ENCODE measurements around the gene TNC.
A peak's percentile ranks its signal among the peaks of the same experiment; 100 is the strongest.

Gene TNC

DNA sequence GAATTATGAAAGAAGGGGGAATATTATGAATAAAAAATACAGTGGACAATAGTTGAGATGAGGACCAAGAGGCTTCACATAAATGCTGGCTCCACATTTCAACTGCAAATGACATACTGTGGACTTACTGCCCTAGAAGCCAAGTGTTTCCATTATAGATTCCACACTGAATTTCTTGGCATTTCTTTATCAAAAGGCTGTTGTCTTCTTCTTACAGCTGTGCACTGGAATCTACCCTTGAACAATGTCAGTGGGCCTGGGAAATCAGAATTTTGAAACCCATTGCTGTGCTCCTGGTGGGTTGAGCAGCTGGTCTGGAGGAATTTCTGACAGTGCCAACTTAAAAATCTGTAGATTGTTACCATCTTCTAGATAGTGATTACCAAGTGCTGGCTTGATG is 49.9 kb downstream of the TNC start:
- Histone ChIP-seq H3K56ac (ENCODE audit: low read length) (no peak overlapping the region), H3K4me3 (ENCODE audit: low read length) (no peak overlapping the region), H3K23ac (ENCODE audit: low read length) (no peak overlapping the region), H3K79me2 (ENCODE audit: control insufficient read depth, insufficient read depth, low read length) (no peaks in the 10 kb centered on the region), H3K27ac (ENCODE audit: low read depth, low read length) (no peak overlapping the region), H4K5ac (ENCODE audit: low read length) (no peak overlapping the region), H3K18ac (ENCODE audit: low read length) (no peak overlapping the region), H3K4me2 (ENCODE audit: low read length) (no peak overlapping the region), H3K36me3 (ENCODE audit: control insufficient read depth, insufficient read depth, low read length) (peaks cover 8% of the 10 kb centered on the region), H2BK120ac (ENCODE audit: low read depth, low read length) (no peak overlapping the region), H3K79me1 (ENCODE audit: low read length) (no peaks in the 10 kb centered on the region), H2BK15ac (replicated peaks; ENCODE audit: low read depth) (no peak overlapping the region), H3K9ac (ENCODE audit: low read length) (no peak overlapping the region), H2AK5ac (ENCODE audit: low read length) (no peak overlapping the region), H3K27me3 (ENCODE audit: insufficient read depth, low read length, poor library complexity) (no peaks in the 10 kb centered on the region), H3K4ac (ENCODE audit: low read depth, low read length) (no peak overlapping the region), H3K4me1 (ENCODE audit: control insufficient read depth, low read depth, low read length) (no peaks in the 10 kb centered on the region), H2BK5ac (ENCODE audit: low read length) (no peak overlapping the region), H4K8ac (ENCODE audit: low read depth, low read length) (no peak overlapping the region)
- no peak for DNase-seq

DNA sequence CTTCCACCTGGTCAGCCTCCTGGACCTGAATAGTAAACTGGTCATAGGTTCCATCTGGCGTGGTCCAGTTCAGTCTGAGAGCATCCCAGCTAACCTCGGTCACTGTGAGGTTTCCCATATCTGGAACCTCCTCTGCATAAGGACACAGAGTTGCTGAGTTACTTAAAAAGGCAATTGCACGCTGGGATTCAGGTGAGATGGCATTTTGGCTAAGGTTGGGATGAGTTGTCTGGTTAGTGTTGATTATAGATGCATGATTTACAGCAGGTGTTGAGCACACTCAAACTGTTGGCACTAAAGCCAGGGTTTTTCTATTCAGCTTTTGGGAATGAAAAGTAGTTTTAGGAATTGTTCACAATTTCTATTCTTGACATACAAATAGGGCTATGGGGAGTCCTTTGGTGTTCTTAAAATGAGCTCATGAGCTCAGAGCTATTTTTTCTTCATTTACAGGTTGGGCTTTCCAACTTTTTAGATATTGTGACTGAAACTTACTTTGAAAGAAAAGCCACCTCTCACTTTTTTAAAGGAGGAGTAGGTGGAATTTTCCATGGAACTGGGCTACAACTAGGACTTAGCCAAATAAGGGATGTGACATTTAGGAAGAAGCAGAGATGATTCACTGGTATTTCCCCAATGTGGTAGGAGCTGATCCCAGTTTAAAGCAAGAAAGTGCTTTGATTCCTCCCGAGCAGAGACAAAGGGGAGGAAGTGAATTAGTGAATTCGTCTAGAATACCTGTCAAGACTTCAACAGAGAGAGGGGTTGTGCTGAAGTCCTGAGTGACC is 54.7 kb downstream of the TNC start:
- Histone ChIP-seq H2BK5ac (ENCODE audit: low read length) (no peak overlapping the region), H4K8ac (ENCODE audit: low read depth, low read length) (no peak overlapping the region), H3K4me3 (ENCODE audit: low read length) (no peak overlapping the region), H2BK15ac (replicated peaks; ENCODE audit: low read depth) (no peak overlapping the region), H3K79me1 (ENCODE audit: low read length) (no peaks in the 10 kb centered on the region), H3K4me1 (ENCODE audit: control insufficient read depth, low read depth, low read length) (no peaks in the 10 kb centered on the region), H3K27ac (ENCODE audit: low read depth, low read length) (peak overlapping the region; percentile 42), H3K79me2 (ENCODE audit: control insufficient read depth, insufficient read depth, low read length) (no peaks in the 10 kb centered on the region), H3K56ac (ENCODE audit: low read length) (no peak overlapping the region), H2AK5ac (ENCODE audit: low read length) (no peak overlapping the region), H3K18ac (ENCODE audit: low read length) (no peak overlapping the region), H3K4ac (ENCODE audit: low read depth, low read length) (no peak overlapping the region), H2BK120ac (ENCODE audit: low read depth, low read length) (no peak overlapping the region), H3K23ac (ENCODE audit: low read length) (no peak overlapping the region), H4K5ac (ENCODE audit: low read length) (no peak overlapping the region), H3K27me3 (ENCODE audit: insufficient read depth, low read length, poor library complexity) (no peaks in the 10 kb centered on the region), H3K4me2 (ENCODE audit: low read length) (no peak overlapping the region), H3K36me3 (ENCODE audit: control insufficient read depth, insufficient read depth, low read length) (peaks cover 7% of the 10 kb centered on the region), H3K9ac (ENCODE audit: low read length) (no peak overlapping the region)
- DNase-seq = peak; percentile 33
- no CpG with 5 or more reads among the region's 5 CpGs for WGBS (ENCODE audit: extremely low coverage, insufficient coverage, low lambda C conversion rate)

DNA sequence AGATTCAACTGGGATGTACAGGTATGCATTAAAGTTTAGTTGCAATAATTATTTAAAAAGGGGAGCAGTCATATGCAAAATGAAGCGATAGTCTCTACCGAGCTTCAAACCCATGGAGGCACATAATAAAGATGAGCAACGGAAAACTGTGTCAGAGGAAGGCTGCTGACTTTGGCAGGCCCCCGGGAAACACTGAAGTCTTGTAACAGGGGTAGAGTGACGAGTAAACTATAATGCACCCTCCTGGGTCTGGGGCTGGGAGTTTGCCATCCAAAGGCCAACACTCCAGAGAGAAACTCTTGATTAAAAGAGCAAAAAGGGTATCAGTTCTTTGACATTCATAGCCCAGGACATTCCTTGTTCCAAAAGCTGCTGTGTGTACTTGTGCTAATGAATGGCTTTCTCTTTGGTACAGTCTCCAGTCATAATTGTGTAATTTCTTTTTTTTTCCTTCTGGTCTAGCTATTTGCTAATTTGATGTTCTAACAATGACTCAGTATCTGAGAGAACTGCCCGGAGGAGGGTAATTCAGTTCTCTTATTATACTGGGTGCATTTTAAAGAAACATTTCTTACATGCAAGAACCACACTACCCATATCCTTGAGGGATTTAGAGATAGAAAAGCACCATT is 59.2 kb downstream of the TNC start:
- Histone ChIP-seq H3K56ac (ENCODE audit: low read length) (no peak overlapping the region), H3K4me3 (ENCODE audit: low read length) (no peak overlapping the region), H3K18ac (ENCODE audit: low read length) (no peak overlapping the region), H3K79me1 (ENCODE audit: low read length) (no peaks in the 10 kb centered on the region), H3K79me2 (ENCODE audit: control insufficient read depth, insufficient read depth, low read length) (no peaks in the 10 kb centered on the region), H3K4me1 (ENCODE audit: control insufficient read depth, low read depth, low read length) (no peaks in the 10 kb centered on the region), H2BK120ac (ENCODE audit: low read depth, low read length) (no peak overlapping the region), H3K9ac (ENCODE audit: low read length) (no peak overlapping the region), H2AK5ac (ENCODE audit: low read length) (no peak overlapping the region), H3K4me2 (ENCODE audit: low read length) (no peak overlapping the region), H4K8ac (ENCODE audit: low read depth, low read length) (no peak overlapping the region), H3K36me3 (ENCODE audit: control insufficient read depth, insufficient read depth, low read length) (peaks cover 6% of the 10 kb centered on the region), H3K27ac (ENCODE audit: low read depth, low read length) (no peak overlapping the region), H3K27me3 (ENCODE audit: insufficient read depth, low read length, poor library complexity) (no peaks in the 10 kb centered on the region), H3K23ac (ENCODE audit: low read length) (no peak overlapping the region), H3K4ac (ENCODE audit: low read depth, low read length) (no peak overlapping the region), H4K5ac (ENCODE audit: low read length) (no peak overlapping the region), H2BK15ac (replicated peaks; ENCODE audit: low read depth) (no peak overlapping the region), H2BK5ac (ENCODE audit: low read length) (no peak overlapping the region)
- WGBS (ENCODE audit: extremely low coverage, insufficient coverage, low lambda C conversion rate) = no CpG with 5 or more reads among the region's 6 CpGs
- no peak for DNase-seq

DNA sequence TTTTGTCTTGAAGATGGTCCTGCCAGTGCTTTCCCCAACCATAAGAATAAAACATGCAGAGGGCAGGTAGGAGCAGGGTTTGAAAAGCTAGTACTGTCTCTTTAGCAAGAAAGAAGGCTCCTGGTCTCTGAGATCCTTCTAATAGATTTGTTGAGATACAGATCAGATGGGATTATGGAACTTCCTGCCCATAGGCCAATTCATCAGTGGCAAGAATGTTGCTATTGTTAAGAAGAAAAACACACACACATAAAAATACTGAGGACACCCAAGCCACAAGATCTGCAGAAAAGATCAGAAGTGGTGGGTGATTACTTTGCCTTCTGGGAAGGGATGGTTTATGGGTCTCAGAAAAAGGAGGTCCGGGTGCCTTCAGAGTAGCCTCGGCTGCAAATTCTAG is 59.8 kb downstream of the TNC start:
- WGBS (ENCODE audit: extremely low coverage, insufficient coverage, low lambda C conversion rate) = no CpG with 5 or more reads among the region's 2 CpGs
- no peak overlapping the region for H3K18ac ChIP-seq (ENCODE audit: low read length)
- no peak overlapping the region for H3K56ac ChIP-seq (ENCODE audit: low read length)
- H3K79me2 ChIP-seq (ENCODE audit: control insufficient read depth, insufficient read depth, low read length) = no peaks in the 10 kb centered on the region
- H3K4me3 ChIP-seq (ENCODE audit: low read length) = no peak overlapping the region
- no peak overlapping the region for H2AK5ac ChIP-seq (ENCODE audit: low read length)
- no peak overlapping the region for H4K8ac ChIP-seq (ENCODE audit: low read depth, low read length)
- no peak overlapping the region for H3K27ac ChIP-seq (ENCODE audit: low read depth, low read length)
- H2BK15ac ChIP-seq (replicated peaks; ENCODE audit: low read depth) = no peak overlapping the region
- no peaks in the 10 kb centered on the region for H3K27me3 ChIP-seq (ENCODE audit: insufficient read depth, low read length, poor library complexity)
- no peak overlapping the region for H3K4ac ChIP-seq (ENCODE audit: low read depth, low read length)
- DNase-seq = peak; percentile 41
- H4K5ac ChIP-seq (ENCODE audit: low read length) = no peak overlapping the region
- H2BK5ac ChIP-seq (ENCODE audit: low read length) = no peak overlapping the region
- no peak overlapping the region for H3K9ac ChIP-seq (ENCODE audit: low read length)
- no peak overlapping the region for H3K23ac ChIP-seq (ENCODE audit: low read length)
- no peak overlapping the region for H2BK120ac ChIP-seq (ENCODE audit: low read depth, low read length)
- peaks cover 6% of the 10 kb centered on the region for H3K36me3 ChIP-seq (ENCODE audit: control insufficient read depth, insufficient read depth, low read length)
- H3K79me1 ChIP-seq (ENCODE audit: low read length) = no peaks in the 10 kb centered on the region
- H3K4me2 ChIP-seq (ENCODE audit: low read length) = no peak overlapping the region
- no peaks in the 10 kb centered on the region for H3K4me1 ChIP-seq (ENCODE audit: control insufficient read depth, low read depth, low read length)

GRCh38 chr9:115057559-115057958 is 60.4 kb downstream of the TNC start:
- no peak overlapping the region for H3K4me2 ChIP-seq (ENCODE audit: low read length)
- H3K4ac ChIP-seq (ENCODE audit: low read depth, low read length) = no peak overlapping the region
- peak; percentile 28 for DNase-seq
- no peaks in the 10 kb centered on the region for H3K27me3 ChIP-seq (ENCODE audit: insufficient read depth, low read length, poor library complexity)
- H2BK5ac ChIP-seq (ENCODE audit: low read length) = no peak overlapping the region
- peaks cover 4% of the 10 kb centered on the region for H3K36me3 ChIP-seq (ENCODE audit: control insufficient read depth, insufficient read depth, low read length)
- H3K79me1 ChIP-seq (ENCODE audit: low read length) = no peaks in the 10 kb centered on the region
- H2BK15ac ChIP-seq (replicated peaks; ENCODE audit: low read depth) = no peak overlapping the region
- no peak overlapping the region for H3K18ac ChIP-seq (ENCODE audit: low read length)
- no peak overlapping the region for H3K23ac ChIP-seq (ENCODE audit: low read length)
- H3K4me3 ChIP-seq (ENCODE audit: low read length) = no peak overlapping the region
- no peak overlapping the region for H2BK120ac ChIP-seq (ENCODE audit: low read depth, low read length)
- H3K27ac ChIP-seq (ENCODE audit: low read depth, low read length) = no peak overlapping the region
- no peaks in the 10 kb centered on the region for H3K4me1 ChIP-seq (ENCODE audit: control insufficient read depth, low read depth, low read length)
- no peak overlapping the region for H3K9ac ChIP-seq (ENCODE audit: low read length)
- H3K79me2 ChIP-seq (ENCODE audit: control insufficient read depth, insufficient read depth, low read length) = no peaks in the 10 kb centered on the region
- H4K8ac ChIP-seq (ENCODE audit: low read depth, low read length) = no peak overlapping the region
- no peak overlapping the region for H2AK5ac ChIP-seq (ENCODE audit: low read length)
- no peak overlapping the region for H3K56ac ChIP-seq (ENCODE audit: low read length)
- no peak overlapping the region for H4K5ac ChIP-seq (ENCODE audit: low read length)
